ENCODE measurements around the gene EXD3. TPM values are rescaled to one million over a fixed set of nuclear protein-coding genes. Genes with fewer than 3 reads are reported as not detected.

Gene EXD3
- total RNA-seq, 1 donor from 2014 or later = 24.5 TPM

DNA sequence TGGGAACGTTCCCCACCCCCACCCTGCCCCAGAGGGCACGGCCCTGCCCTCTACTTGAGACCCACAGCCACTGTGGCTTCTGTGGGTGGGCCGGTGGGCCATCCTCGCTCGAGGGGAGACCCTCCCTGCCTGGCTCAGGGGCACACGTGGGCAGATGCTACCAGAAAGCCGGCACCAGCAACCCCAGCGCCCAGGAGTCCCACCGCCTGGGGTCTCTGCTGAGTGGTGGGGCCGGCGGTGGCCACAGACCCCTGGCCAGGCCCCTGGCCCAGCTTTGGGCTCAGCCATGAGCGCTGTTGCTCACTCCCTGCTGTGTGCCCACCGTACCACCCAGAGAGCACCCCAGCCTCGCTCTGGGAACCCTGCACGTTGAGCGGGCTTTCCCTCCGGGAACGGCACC, 104.4 kb downstream of the EXD3 start:
- TF ChIP-seq, protein P1, sequence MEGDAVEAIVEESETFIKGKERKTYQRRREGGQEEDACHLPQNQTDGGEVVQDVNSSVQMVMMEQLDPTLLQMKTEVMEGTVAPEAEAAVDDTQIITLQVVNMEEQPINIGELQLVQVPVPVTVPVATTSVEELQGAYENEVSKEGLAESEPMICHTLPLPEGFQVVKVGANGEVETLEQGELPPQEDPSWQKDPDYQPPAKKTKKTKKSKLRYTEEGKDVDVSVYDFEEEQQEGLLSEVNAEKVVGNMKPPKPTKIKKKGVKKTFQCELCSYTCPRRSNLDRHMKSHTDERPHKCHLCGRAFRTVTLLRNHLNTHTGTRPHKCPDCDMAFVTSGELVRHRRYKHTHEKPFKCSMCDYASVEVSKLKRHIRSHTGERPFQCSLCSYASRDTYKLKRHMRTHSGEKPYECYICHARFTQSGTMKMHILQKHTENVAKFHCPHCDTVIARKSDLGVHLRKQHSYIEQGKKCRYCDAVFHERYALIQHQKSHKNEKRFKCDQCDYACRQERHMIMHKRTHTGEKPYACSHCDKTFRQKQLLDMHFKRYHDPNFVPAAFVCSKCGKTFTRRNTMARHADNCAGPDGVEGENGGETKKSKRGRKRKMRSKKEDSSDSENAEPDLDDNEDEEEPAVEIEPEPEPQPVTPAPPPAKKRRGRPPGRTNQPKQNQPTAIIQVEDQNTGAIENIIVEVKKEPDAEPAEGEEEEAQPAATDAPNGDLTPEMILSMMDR (IDR thresholded peaks at IDR 0.05; ENCODE audit: partially characterized antibody, unreplicated experiment) = no peak
- H3K36me3 Mint-ChIP-seq (ENCODE audit: unreplicated experiment) = no peaks in the 10 kb centered on the region
- H3K4me1 Mint-ChIP-seq (ENCODE audit: low read depth, unreplicated experiment) = peaks cover 5% of the 10 kb centered on the region

DNA sequence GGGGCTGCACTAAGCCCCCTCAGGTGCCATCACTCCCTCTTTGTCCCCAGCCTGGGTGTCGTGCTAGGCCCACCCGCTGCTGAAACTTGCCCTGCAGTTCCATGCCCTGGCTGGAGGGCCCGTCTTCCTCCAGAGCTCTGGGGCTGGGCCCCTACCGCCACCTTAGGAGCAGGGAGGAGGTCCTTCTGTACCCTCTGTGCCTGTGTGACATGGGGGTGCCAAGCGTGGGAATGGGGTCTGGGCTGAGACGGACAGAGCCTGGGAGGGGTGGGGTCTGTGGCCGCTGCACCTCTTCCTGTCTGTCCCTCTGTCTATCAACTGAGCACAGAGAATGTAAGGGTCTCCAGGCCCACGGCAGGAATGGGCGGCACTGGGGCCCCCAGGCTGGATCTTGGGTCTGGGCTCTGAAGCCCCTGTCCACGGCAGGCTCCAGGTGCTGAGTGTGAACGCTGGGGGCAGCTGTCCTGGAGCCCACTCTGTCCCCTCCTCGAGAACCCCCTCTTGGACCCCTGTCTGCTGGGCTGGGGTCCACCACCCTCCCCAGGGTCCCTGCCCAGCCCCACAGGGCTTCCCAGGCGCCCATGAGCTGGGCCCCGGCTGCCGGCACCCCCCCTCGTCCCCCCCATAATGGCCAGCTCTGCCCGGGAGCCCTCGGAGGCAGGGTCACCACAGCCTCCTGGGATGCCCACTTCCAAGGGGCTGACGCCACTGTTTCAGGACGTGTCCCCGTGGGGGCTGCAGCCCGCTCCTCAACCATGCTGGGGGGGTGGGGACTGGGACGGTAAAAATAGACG, 105.0 kb downstream of the EXD3 start:
- Mint-ChIP-seq H3K27me3 (ENCODE audit: unreplicated experiment) (peaks cover 3% of the 10 kb centered on the region), H3K4me3 (ENCODE audit: unreplicated experiment) (no peak overlapping the region), H3K9me3 (ENCODE audit: unreplicated experiment) (peaks cover 3% of the 10 kb centered on the region), H3K36me3 (ENCODE audit: unreplicated experiment) (no peaks in the 10 kb centered on the region), H3K27ac (ENCODE audit: unreplicated experiment) (no peak overlapping the region), H3K4me1 (ENCODE audit: low read depth, unreplicated experiment) (peaks cover 6% of the 10 kb centered on the region)
- no peak for DNase-seq
- TF ChIP-seq, protein P1 (IDR thresholded peaks at IDR 0.05; ENCODE audit: partially characterized antibody, unreplicated experiment) = no peak

More for the DNA sequence above, 104.4 kb downstream of the EXD3 start:
- H3K27me3 Mint-ChIP-seq (ENCODE audit: unreplicated experiment) = peaks cover 3% of the 10 kb centered on the region
- no peak overlapping the region for H3K27ac Mint-ChIP-seq (ENCODE audit: unreplicated experiment)
- DNase-seq = no peak
- H3K4me3 Mint-ChIP-seq (ENCODE audit: unreplicated experiment) = no peak overlapping the region
- peaks cover 3% of the 10 kb centered on the region for H3K9me3 Mint-ChIP-seq (ENCODE audit: unreplicated experiment)

DNA sequence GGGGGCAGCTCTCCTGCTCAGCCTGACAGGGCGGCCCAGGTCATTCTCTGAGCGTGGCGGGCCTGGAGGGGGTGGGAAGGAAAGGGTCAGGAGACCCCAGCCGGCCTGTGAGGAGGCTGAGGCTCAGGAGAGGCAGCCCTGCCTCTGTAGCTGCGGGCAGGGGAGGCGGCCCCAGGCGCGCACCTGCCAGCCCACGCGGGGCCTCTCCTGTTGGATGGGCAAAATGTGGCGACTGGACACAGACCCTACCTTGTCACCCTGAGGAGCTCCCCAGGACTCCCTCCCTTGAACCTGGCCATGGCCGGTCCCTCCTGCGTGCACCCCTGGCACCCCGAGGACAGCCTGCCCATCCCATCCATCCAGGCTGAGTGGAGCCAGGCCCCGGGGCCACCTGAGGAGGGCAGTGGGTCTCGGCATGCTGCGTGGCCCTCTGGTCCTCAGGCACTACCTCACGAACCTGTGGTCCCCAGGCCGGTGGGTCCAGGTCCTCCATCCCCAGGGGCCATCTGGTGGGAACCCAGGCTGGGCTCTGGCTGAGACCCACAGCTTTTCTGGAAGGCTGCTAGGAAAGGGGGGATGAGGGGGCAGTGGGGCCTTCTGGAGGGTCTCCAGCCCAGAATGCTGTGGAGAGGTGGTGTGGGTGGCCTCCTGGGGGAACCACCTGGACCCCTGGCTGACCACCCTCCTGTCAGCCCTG, 105.8 kb downstream of the EXD3 start:
- Mint-ChIP-seq H3K27ac (ENCODE audit: unreplicated experiment) (no peak overlapping the region), H3K36me3 (ENCODE audit: unreplicated experiment) (no peaks in the 10 kb centered on the region), H3K27me3 (ENCODE audit: unreplicated experiment) (peaks cover 2% of the 10 kb centered on the region), H3K4me1 (ENCODE audit: low read depth, unreplicated experiment) (peaks cover 5% of the 10 kb centered on the region), H3K4me3 (ENCODE audit: unreplicated experiment) (no peak overlapping the region), H3K9me3 (ENCODE audit: unreplicated experiment) (peaks cover 2% of the 10 kb centered on the region)
- TF ChIP-seq, protein P1 (IDR thresholded peaks at IDR 0.05; ENCODE audit: partially characterized antibody, unreplicated experiment) = no peak
- no peak for DNase-seq

DNA sequence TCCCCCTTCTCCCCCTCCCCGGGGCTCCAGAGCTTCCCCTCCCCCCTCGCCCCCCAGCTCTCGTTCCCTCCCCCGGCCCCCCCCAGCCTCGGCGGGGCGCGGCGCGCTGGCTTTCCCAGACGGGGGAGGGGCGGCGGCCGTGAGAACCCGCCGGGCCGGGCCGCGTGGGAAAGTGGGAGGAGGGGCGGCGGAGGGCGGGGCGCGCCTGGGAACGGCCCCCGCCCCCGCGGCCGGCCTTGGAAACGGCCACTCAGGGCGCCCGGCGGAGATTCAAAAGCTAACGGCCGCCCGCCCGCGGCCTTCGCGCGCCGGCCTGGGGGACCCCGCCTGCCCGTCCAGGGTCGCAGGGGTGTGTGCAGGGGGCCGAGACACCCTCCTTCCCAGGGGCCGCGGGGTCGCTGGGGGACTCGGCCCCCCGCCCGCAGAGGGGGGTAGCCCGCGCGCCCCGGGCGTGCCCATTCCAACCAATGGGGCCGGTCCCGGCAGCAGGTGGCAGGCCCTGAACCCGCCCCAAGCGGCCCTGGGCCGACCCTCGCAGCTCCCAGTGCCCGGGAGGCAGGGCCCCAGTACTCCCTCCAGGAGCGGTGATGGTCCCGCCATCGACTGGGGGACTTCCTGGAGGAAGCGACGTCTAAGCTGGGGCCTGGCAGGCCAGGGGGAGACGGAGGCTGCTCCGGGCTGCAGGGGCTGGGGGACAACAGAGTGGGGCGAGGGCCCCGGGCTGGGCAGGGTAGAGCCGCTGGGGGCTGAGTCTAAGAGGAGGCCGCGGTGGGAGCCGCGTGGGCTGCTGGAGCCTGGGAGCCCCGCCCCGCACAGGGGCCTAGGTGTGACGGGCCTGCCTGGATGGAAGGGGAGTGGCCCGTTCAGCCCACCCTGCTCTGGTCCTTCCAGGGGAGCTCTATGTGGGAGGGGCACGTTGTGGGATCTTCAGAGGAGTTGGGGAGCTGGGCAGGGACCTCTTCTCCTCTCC, 106.7 kb downstream of the EXD3 start:
- Mint-ChIP-seq H3K9me3 (ENCODE audit: unreplicated experiment) (no peaks in the 10 kb centered on the region), H3K36me3 (ENCODE audit: unreplicated experiment) (no peaks in the 10 kb centered on the region), H3K27me3 (ENCODE audit: unreplicated experiment) (no peaks in the 10 kb centered on the region), H3K4me1 (ENCODE audit: low read depth, unreplicated experiment) (peaks cover 5% of the 10 kb centered on the region), H3K4me3 (ENCODE audit: unreplicated experiment) (no peak overlapping the region), H3K27ac (ENCODE audit: unreplicated experiment) (no peak overlapping the region)
- peak; percentile 73 for DNase-seq
- TF ChIP-seq, protein P1 (IDR thresholded peaks at IDR 0.05; ENCODE audit: partially characterized antibody, unreplicated experiment) = no peak

Data from glutamatergic neuron (in vitro differentiated cells).